ENCODE data around the gene AGAP1. TPM values are rescaled to one million over a fixed set of nuclear protein-coding genes. Genes with fewer than 3 reads are reported as not detected.

Gene AGAP1
- total RNA-seq, 1 donor from 2014 or later, result 43.8 TPM

DNA sequence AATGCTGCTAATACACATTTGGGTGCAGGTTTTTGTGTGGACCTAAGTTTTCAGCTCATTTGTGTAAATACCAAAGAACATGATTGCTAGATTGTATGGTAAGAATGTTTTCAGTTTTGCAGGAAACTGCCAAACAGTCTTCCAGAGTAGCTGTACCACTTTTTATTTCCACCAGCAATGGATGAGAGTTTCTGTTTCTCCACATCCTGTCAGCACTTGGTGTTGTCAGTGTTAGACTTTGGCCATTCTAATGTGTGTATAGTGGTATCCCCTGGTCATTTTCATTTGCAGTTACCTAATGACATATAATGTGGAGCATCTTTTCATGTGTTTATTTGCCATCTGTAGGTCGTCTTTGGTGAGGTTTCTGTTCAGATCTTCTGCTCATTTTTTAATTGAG, 337.9 kb downstream of the AGAP1 start:
- TF ChIP-seq, protein P1, sequence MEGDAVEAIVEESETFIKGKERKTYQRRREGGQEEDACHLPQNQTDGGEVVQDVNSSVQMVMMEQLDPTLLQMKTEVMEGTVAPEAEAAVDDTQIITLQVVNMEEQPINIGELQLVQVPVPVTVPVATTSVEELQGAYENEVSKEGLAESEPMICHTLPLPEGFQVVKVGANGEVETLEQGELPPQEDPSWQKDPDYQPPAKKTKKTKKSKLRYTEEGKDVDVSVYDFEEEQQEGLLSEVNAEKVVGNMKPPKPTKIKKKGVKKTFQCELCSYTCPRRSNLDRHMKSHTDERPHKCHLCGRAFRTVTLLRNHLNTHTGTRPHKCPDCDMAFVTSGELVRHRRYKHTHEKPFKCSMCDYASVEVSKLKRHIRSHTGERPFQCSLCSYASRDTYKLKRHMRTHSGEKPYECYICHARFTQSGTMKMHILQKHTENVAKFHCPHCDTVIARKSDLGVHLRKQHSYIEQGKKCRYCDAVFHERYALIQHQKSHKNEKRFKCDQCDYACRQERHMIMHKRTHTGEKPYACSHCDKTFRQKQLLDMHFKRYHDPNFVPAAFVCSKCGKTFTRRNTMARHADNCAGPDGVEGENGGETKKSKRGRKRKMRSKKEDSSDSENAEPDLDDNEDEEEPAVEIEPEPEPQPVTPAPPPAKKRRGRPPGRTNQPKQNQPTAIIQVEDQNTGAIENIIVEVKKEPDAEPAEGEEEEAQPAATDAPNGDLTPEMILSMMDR (IDR thresholded peaks at IDR 0.05), result no peak
- DNase-seq (ENCODE audit: extremely low spot score, unreplicated experiment), result no peak
- Mint-ChIP-seq H3K9me3 (ENCODE audit: unreplicated experiment) (no peaks in the 10 kb centered on the region), H3K4me3 (ENCODE audit: unreplicated experiment) (no peak overlapping the region), H3K36me3 (ENCODE audit: unreplicated experiment) (peaks cover 9% of the 10 kb centered on the region), H3K27me3 (ENCODE audit: unreplicated experiment) (no peaks in the 10 kb centered on the region), H3K4me1 (ENCODE audit: unreplicated experiment) (peaks cover 11% of the 10 kb centered on the region), H3K27ac (ENCODE audit: unreplicated experiment) (no peak overlapping the region)

DNA sequence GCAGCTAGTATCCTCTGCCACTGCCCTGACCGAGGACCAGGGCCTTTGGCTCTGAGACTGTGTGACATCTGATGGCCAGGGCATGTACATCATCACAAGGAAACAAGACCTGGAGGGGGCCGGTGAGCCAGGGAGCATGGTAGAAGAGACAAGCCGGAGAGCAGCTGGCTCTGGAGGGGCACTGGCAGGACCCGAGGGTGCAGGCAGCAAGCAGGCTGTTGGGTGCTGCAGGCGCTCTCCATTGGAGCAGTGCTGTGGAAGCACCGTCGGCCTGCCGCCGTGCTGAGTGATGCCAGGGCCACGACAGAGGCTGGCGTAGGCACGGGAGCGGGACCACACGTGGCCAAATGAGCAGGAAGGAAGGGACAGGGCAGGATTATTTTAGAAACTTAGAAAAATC, 339.1 kb downstream of the AGAP1 start:
- no peak overlapping the region for H3K4me3 Mint-ChIP-seq (ENCODE audit: unreplicated experiment)
- no peak overlapping the region for H3K27ac Mint-ChIP-seq (ENCODE audit: unreplicated experiment)
- peaks cover 2% of the 10 kb centered on the region for H3K4me1 Mint-ChIP-seq (ENCODE audit: unreplicated experiment)
- TF ChIP-seq, protein P1 (IDR thresholded peaks at IDR 0.05), result no peak
- no peaks in the 10 kb centered on the region for H3K9me3 Mint-ChIP-seq (ENCODE audit: unreplicated experiment)
- no peak for DNase-seq (ENCODE audit: extremely low spot score, unreplicated experiment)
- H3K27me3 Mint-ChIP-seq (ENCODE audit: unreplicated experiment), result no peaks in the 10 kb centered on the region
- H3K36me3 Mint-ChIP-seq (ENCODE audit: unreplicated experiment), result peaks cover 9% of the 10 kb centered on the region

DNA sequence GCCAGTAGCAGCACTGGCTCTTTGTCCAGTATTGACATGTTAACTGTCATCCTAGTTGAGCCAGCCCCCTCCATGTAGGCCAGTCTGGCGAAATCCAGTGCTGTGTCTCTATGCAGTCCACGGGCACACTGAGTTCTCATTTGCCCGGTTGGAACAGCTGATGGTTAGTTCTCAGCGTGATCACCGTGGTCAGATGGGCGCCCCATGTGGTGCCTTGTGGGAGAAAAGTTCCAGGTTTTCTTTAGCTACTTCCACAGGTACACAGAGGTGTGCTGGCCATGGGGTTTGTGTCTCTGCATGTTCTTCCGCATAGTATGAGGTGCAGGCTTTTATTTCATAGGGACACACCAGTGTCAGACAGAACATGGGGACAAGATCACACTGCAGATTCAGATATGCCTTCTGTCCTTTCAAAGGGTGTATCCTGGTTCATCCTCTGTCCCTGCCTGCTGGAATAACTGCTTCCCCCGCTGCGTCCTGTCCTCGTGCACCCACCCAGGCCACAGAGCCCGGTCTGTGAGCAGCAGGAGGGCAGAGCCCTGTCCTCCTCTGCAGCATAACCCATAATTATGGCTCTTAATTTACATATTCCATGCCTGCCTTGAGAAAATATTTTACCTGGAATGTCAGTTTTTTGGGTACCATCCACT, 340.3 kb downstream of the AGAP1 start:
- DNase-seq (ENCODE audit: extremely low spot score, unreplicated experiment), result no peak
- TF ChIP-seq, protein P1 (IDR thresholded peaks at IDR 0.05), result no peak
- H3K9me3 Mint-ChIP-seq (ENCODE audit: unreplicated experiment), result no peaks in the 10 kb centered on the region
- peaks cover 7% of the 10 kb centered on the region for H3K36me3 Mint-ChIP-seq (ENCODE audit: unreplicated experiment)
- H3K27ac Mint-ChIP-seq (ENCODE audit: unreplicated experiment), result no peak overlapping the region
- H3K4me1 Mint-ChIP-seq (ENCODE audit: unreplicated experiment), result peaks cover 3% of the 10 kb centered on the region
- no peak overlapping the region for H3K4me3 Mint-ChIP-seq (ENCODE audit: unreplicated experiment)
- no peaks in the 10 kb centered on the region for H3K27me3 Mint-ChIP-seq (ENCODE audit: unreplicated experiment)

DNA sequence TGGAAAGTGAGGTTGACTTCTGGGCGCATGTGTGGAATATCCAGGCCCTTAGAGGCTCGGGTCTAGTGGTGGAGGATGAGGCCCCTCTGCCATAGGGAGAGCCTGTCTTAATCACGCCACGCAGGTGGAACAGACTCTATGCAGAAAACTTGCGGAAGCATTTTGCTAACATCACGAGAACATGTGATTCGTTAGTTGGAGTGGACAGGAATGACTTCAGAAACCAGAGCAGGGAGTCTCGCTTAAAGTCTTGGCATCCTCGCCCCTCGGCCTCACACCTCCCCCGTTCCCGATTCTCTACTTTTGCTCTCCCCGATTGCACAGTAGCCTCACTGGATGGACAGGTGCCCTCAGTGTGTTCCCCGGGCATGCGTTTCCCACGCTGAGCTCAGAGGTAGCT, 340.9 kb downstream of the AGAP1 start:
- H3K9me3 Mint-ChIP-seq (ENCODE audit: unreplicated experiment), result no peaks in the 10 kb centered on the region
- TF ChIP-seq, protein P1 (IDR thresholded peaks at IDR 0.05), result no peak
- H3K4me1 Mint-ChIP-seq (ENCODE audit: unreplicated experiment), result peaks cover 3% of the 10 kb centered on the region
- no peak for DNase-seq (ENCODE audit: extremely low spot score, unreplicated experiment)
- H3K27me3 Mint-ChIP-seq (ENCODE audit: unreplicated experiment), result no peaks in the 10 kb centered on the region
- no peak overlapping the region for H3K4me3 Mint-ChIP-seq (ENCODE audit: unreplicated experiment)
- no peak overlapping the region for H3K27ac Mint-ChIP-seq (ENCODE audit: unreplicated experiment)
- peaks cover 2% of the 10 kb centered on the region for H3K36me3 Mint-ChIP-seq (ENCODE audit: unreplicated experiment)

DNA sequence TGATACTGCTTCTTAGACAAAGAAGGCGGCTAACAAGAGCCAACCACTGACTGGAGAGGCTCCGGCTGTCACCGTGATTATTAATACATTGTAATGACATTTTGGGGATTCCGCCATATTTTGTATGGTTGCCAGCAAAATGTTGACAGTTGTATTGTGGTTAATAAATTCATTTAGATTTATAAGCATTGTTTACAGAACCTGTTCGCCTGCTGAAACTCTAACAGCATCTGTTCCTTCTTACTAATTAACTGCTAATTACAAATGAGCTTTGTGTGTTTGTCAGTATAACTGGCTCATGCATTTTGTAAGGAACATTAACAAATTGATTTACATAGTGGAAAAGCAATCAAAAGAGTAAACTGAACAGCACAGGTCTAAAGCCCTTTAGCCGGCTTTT, 342.0 kb downstream of the AGAP1 start:
- no peak overlapping the region for H3K4me3 Mint-ChIP-seq (ENCODE audit: unreplicated experiment)
- no peak for DNase-seq (ENCODE audit: extremely low spot score, unreplicated experiment)
- TF ChIP-seq, protein P1 (IDR thresholded peaks at IDR 0.05), result no peak

More for the DNA sequence above, 342.0 kb downstream of the AGAP1 start:
- Mint-ChIP-seq H3K9me3 (ENCODE audit: unreplicated experiment) (no peaks in the 10 kb centered on the region), H3K4me1 (ENCODE audit: unreplicated experiment) (peaks cover 3% of the 10 kb centered on the region), H3K27me3 (ENCODE audit: unreplicated experiment) (no peaks in the 10 kb centered on the region), H3K27ac (ENCODE audit: unreplicated experiment) (no peak overlapping the region), H3K36me3 (ENCODE audit: unreplicated experiment) (peaks cover 2% of the 10 kb centered on the region)

All from osteocyte (in vitro differentiated cells).